GM21576 (cell line): ENCODE measurements around the gene RBFOX1.

ENCODE experiments used
- ATAC-seq: cut with Tn5 transposase; IDR thresholded peaks from one replicate; pipeline ENCODE4 v1.9.1; 2021; ENCODE audit warnings: mild to moderate bottlenecking, moderate library complexity; ENCODE audit not compliant: unreplicated experiment

RBFOX1 gene

GRCh38 chr16:7755347-7755882, 422.8 kb downstream of the RBFOX1 start:
- ATAC-seq = no peak
